ENCODE measurements around the gene METRNL. TPM values are rescaled to one million over a fixed set of nuclear protein-coding genes. Genes with fewer than 3 reads are reported as not detected.

METRNL gene
- polyA plus RNA-seq, 1 donor, result 33.0 TPM

- no peak for DNase-seq
Observed at GRCh38 chr17:83092931-83093330, 13.5 kb downstream of the METRNL start.

- no peak for DNase-seq
Observed at GRCh38 chr17:83093506-83093905, 14.1 kb downstream of the METRNL start.

GRCh38 chr17:83094291-83094690 is 14.9 kb downstream of the METRNL start:
- DNase-seq, result no peak

GRCh38 chr17:83095016-83095415 is 15.6 kb downstream of the METRNL start:
- no peak for DNase-seq

GRCh38 chr17:83096401-83097224 is 17.2 kb downstream of the METRNL start:
- DNase-seq, result no peak

GRCh38 chr17:83097831-83098230 is 18.4 kb downstream of the METRNL start:
- DNase-seq, result no peak

GRCh38 chr17:83098241-83099085 is 19.1 kb downstream of the METRNL start:
- no peak for DNase-seq

GRCh38 chr17:83099086-83099555 is 19.7 kb downstream of the METRNL start:
- no peak for DNase-seq

- no peak for DNase-seq
Observed at GRCh38 chr17:83099570-83100181, 20.3 kb downstream of the METRNL start.

GRCh38 chr17:83100220-83100852 is 20.9 kb downstream of the METRNL start:
- no peak for DNase-seq

- no peak for DNase-seq
Observed at GRCh38 chr17:83100853-83101391, 21.5 kb downstream of the METRNL start.

- no peak for DNase-seq
Observed at GRCh38 chr17:83101805-83102480, 22.5 kb downstream of the METRNL start.

- DNase-seq, result no peak
Observed at GRCh38 chr17:83103200-83103942, 24.0 kb downstream of the METRNL start.

GRCh38 chr17:83103943-83104311 is 24.5 kb downstream of the METRNL start:
- DNase-seq, result no peak

- DNase-seq, result no peak
Observed at GRCh38 chr17:83104577-83105505, 25.4 kb downstream of the METRNL start.

GRCh38 chr17:83105512-83105911 is 26.1 kb downstream of the METRNL start:
- no peak for DNase-seq

GRCh38 chr17:83106056-83106588 is 26.7 kb downstream of the METRNL start:
- no peak for DNase-seq

GRCh38 chr17:83106913-83107655 is 27.7 kb downstream of the METRNL start:
- no peak for DNase-seq

- no peak for DNase-seq
Observed at GRCh38 chr17:83107656-83108048, 28.2 kb downstream of the METRNL start.

Measured in hindlimb muscle (tissue), 1 donor.